Measurements from ENCODE around the gene LSAMP. TPM values are rescaled to one million over a fixed set of nuclear protein-coding genes. Genes with fewer than 3 reads are reported as not detected.

LSAMP gene
- total and polyA plus RNA-seq, 9 of the 15 experiments (the other 6 are each of a cell fraction or from before 2014, with no cell fraction given), result 0.09 to 0.11 TPM; not detected in 7

- no peak for ATAC-seq
- ChIA-PET CTCF (ENCODE audit: low intra/inter-chr PET ratio) (no interaction called here), POLR2A (no interaction called here)
- H3K9ac ChIP-seq (ENCODE audit: insufficient read depth in 1 of 2, low read depth in 2 of 2, low read length in 2 of 2), result no peak overlapping the region
- no peaks in the 10 kb centered on the region for H3K9me1 ChIP-seq (ENCODE audit: control insufficient read depth, insufficient read depth, low read length)
- intact Hi-C loops (cut with micrococcal nuclease) (no loop called here), in situ Hi-C loops (cut with MboI) (no loop called here)
- no peaks in the 10 kb centered on the region for H4K20me1 ChIP-seq (replicated peaks; ENCODE audit: control insufficient read depth, insufficient read depth, low read length)
- H3K36me3 ChIP-seq (ENCODE audit: control insufficient read depth, insufficient read depth, low read length), result no peaks in the 10 kb centered on the region
- H3K9me3 ChIP-seq (replicated peaks; ENCODE audit: control insufficient read depth, insufficient read depth, low read depth, low read length), result no peaks in the 10 kb centered on the region
- TF ChIP-seq CBX2 (IDR thresholded peaks at IDR 0.05; ENCODE audit: insufficient read depth, low read length, poor library complexity, severe bottlenecking) (no peak), CLOCK (CRISPR knock-in tag; IDR thresholded peaks at IDR 0.05; ENCODE audit: borderline replicate concordance) (no peak), ESRRA (IDR thresholded peaks at IDR 0.05; ENCODE audit: borderline replicate concordance, low read depth) (no peak), HES1 (IDR thresholded peaks at IDR 0.05; ENCODE audit: low read depth) (no peak), ZFP30 (CRISPR knock-in tag; IDR thresholded peaks at IDR 0.05; ENCODE audit: borderline replicate concordance) (no peak), NCOA1 (IDR thresholded peaks at IDR 0.05; ENCODE audit: low read depth) (no peak), MYBL2 (IDR thresholded peaks at IDR 0.05; ENCODE audit: low read depth) (no peak), MYBL2 (CRISPR knock-in tag; IDR thresholded peaks at IDR 0.05; ENCODE audit: borderline replicate concordance) (no peak), TEAD1 (CRISPR knock-in tag; IDR thresholded peaks at IDR 0.05) (no peak), ZNF121 (CRISPR knock-in tag; conservative IDR thresholded peaks at IDR 0.05) (no peak), NR3C1 (CRISPR knock-in tag; IDR thresholded peaks at IDR 0.05) (no peak), CBFA2T2 (conservative IDR thresholded peaks at IDR 0.05) (no peak)
- TF ChIP-seq, protein P1, sequence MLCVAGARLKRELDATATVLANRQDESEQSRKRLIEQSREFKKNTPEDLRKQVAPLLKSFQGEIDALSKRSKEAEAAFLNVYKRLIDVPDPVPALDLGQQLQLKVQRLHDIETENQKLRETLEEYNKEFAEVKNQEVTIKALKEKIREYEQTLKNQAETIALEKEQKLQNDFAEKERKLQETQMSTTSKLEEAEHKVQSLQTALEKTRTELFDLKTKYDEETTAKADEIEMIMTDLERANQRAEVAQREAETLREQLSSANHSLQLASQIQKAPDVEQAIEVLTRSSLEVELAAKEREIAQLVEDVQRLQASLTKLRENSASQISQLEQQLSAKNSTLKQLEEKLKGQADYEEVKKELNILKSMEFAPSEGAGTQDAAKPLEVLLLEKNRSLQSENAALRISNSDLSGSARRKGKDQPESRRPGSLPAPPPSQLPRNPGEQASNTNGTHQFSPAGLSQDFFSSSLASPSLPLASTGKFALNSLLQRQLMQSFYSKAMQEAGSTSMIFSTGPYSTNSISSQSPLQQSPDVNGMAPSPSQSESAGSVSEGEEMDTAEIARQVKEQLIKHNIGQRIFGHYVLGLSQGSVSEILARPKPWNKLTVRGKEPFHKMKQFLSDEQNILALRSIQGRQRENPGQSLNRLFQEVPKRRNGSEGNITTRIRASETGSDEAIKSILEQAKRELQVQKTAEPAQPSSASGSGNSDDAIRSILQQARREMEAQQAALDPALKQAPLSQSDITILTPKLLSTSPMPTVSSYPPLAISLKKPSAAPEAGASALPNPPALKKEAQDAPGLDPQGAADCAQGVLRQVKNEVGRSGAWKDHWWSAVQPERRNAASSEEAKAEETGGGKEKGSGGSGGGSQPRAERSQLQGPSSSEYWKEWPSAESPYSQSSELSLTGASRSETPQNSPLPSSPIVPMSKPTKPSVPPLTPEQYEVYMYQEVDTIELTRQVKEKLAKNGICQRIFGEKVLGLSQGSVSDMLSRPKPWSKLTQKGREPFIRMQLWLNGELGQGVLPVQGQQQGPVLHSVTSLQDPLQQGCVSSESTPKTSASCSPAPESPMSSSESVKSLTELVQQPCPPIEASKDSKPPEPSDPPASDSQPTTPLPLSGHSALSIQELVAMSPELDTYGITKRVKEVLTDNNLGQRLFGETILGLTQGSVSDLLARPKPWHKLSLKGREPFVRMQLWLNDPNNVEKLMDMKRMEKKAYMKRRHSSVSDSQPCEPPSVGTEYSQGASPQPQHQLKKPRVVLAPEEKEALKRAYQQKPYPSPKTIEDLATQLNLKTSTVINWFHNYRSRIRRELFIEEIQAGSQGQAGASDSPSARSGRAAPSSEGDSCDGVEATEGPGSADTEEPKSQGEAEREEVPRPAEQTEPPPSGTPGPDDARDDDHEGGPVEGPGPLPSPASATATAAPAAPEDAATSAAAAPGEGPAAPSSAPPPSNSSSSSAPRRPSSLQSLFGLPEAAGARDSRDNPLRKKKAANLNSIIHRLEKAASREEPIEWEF (CRISPR knock-in tag; IDR thresholded peaks at IDR 0.05), result no peak
- no peak overlapping the region for H3K4me2 ChIP-seq (ENCODE audit: insufficient read depth, low read length)
- H3K4me3 ChIP-seq, result no peak overlapping the region
- no peak for DNase-seq (ENCODE audit: extremely low read depth in 1 of 4, low spot score in 3 of 4)
- H2AFZ ChIP-seq (ENCODE audit: low read depth, low read length), result no peak overlapping the region
- no peak for FAIRE-seq
- H3K79me2 ChIP-seq (ENCODE audit: control insufficient read depth, insufficient read depth, low read length), result no peaks in the 10 kb centered on the region
- BruUV-seq (replicated peaks), result no TSS peak
- no peak overlapping the region for H3K27ac ChIP-seq (ENCODE audit: extremely low read depth, low read depth, low read length)
- no peaks in the 10 kb centered on the region for H3K4me1 ChIP-seq (replicated peaks in 1 of 2; ENCODE audit: control insufficient read depth in 2 of 2, insufficient read depth in 2 of 2, low read length in 2 of 2)
- WGBS (ENCODE audit: insufficient coverage, low coverage, missing lambda C conversion rate), result 7% methylated on average over 4 of the region's 4 CpGs
- peaks cover 0 to 5% of the 10 kb centered on the region in 2 experiments; a peak in 2 of 5 replicates for H3K27me3 ChIP-seq (ENCODE audit: control insufficient read depth in 2 of 2, insufficient read depth in 2 of 2, low read length in 2 of 2)
Measured at GRCh38 chr3:115806501-115806900, 638.8 kb downstream of the LSAMP start.
